Urothelium cell line (cell line): ENCODE results near the gene TYW1B.
A peak's percentile ranks its signal among the peaks of the same experiment; 100 is the strongest.
"Not testable (repeated sequence)": the region's sequence is repeated elsewhere in the genome, so short reads cannot be mapped to it uniquely, and the experiment has no call there.

Source experiments
- DNase-seq: peaks from one replicate; pipeline ENCODE4 v3.0.0; 2011; ENCODE audit warnings: low spot score, mixed read lengths
- FAIRE-seq: peaks from 2 replicates; lab custom pipeline; 2011; peaks lifted over from hg19 to GRCh38; lab: Jason Lieb, UNC

TYW1B gene

GRCh38 chr7:72587267-72587666 lies 240.7 kb downstream of the TYW1B start:
- FAIRE-seq, DNase-seq: not testable (repeated sequence)

DNA sequence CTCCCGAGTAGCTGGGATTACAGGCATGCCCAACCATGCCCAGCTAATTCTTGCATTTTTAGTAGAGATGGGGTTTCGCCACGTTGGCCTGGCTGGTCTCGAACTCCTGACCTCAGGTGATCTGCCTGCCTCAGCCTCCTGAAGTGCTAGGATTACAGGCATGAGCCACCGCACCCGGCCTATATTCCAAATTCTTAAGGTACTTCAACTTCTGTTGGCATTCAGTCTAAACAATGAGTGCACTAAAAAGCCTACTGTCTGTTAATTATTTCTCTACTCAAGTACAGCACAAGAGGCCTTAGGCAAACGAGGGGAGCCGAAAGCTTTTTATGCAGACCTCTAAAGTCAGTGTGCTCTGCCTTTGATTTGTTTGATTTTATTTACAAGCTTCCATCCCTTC lies 243.4 kb downstream of the TYW1B start:
- DNase-seq, FAIRE-seq: not testable (repeated sequence)

DNA sequence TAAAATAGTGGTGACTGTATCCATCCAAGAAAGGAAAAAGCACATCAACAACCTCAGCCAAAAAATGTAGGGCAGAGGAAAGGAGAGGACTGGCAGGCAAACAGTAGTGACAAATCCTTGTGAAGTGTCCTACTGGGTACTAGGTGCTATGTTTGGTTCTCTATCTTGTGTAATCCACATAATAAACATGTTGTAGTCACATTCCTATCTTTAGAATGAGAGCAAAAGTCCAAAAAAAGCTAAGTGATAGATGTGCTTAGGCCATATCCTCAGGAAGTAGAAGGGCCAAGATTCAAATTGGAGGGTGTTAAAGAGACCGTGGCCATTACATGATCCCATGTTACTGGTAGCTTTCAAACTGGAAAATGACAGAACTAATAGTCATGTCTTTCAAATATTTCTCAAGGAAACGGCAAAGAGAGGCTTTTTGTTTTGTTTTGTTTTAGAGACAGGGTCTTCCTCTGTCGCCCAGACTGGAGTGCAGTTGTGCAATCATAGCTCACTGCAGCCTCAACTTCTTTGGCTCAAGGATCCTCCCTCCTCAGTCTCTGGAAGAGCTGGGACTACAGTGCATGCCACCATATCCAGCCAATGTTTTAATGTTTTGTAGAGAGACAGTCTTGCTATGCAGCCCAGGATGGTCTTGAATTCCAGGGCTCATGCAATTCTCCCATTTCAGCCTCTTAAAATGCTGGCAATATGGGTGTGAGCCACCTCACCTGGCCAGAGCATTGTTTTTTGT lies 244.2 kb downstream of the TYW1B start:
- not testable (repeated sequence) for DNase-seq, FAIRE-seq

GRCh38 chr7:72580142-72580770 lies 247.7 kb downstream of the TYW1B start:
- DNase-seq, FAIRE-seq: not testable (repeated sequence)

DNA sequence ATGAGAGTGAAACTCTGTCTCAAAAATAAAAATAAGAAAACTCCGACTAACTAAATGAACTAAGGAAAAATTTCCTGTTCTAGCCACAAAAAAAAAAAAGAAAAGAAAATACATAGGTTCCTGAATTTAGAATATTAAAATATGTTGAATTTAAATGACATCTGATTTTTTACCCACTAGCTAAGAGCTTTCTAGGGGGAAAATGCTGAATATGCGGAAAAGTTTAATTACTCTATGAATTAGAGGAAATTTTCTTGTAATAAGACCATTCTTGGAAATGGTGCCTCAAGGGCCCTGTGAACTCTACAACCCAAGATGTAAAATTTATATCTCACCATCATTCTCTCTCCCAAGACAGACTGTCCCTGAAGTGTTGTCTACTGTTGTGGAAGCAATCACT lies 250.9 kb downstream of the TYW1B start:
- FAIRE-seq (no peak), DNase-seq (no peak)

DNA sequence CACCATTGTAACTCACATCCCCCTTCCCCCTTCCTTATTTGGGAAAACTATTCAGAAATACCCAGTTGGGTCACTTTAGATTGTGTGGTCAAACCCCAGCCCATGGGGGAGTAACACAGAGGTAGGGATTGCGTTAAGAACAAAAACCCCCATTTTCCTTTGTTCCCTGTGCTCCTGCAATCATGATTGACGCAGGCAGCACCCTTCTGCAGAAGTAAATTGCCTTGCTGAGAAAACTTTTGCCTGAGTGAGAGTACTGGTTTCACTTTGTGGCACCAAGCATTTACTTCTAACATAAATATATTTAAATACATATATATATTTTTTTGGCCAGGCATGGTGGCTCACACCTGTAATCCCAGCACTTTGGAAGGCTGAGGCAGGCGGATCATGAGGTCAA lies 266.0 kb downstream of the TYW1B start:
- not testable (repeated sequence) for DNase-seq, FAIRE-seq

DNA sequence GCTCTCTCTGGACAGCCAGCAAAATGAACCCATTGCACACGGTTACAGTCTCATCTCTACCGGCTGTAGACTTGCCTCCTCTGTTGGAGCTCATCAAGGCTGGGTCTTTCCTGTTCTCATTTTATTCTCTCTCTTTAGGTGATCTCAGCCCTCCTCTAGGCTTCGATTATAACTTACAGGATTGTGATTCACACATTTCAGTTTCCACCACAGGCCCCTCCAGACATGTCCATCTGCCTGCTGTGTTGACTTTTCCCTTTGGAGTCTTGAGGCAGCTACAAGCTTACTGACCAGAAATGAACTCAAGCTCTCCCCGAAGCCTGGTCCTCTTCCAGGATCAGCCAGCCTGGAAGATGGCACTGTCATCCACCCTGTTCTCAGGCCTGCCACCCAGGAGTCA lies 268.5 kb downstream of the TYW1B start:
- DNase-seq, FAIRE-seq: not testable (repeated sequence)

- not testable (repeated sequence) for DNase-seq, FAIRE-seq
These were observed 271.3 kb downstream of the TYW1B start for GRCh38 chr7:72556733-72557132.

DNA sequence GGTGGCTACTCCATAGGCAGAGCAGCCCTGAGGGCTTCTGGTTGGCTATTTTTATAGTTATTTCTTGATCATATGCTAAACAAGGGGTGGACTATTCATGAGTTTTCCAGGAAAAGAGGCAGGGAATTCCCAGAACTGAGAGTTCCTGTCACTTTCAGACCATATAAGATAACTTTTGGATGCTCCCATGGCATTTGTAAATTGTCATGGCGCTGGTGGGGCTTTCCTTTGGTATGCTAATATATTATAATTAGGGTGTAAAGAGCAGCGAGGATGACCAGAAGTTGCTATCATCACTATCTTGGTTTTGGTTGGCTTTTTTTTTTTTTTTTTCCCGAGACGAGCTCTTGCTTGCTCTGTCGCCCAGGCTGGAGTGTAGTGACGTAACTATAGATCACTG lies 272.8 kb downstream of the TYW1B start:
- FAIRE-seq, DNase-seq: not testable (repeated sequence)

DNA sequence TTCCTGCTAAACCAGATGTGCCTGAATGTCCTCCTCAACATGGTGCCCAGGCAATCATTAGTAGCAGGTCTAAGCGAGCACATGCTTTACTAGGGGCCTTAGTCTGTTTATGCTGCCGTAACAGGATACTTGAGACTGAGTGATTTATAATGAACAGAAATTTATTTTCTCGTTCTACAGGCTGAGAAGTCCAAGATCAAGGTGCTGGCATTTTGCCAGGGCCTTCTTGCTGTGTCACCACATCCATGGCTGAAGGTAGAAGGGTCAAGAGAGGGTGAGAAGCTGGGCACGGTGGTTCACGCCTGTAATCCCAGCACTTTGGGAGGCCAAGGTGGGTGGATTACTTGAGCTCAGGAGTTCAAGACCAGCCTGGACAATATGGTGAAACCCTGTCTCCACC lies 273.6 kb downstream of the TYW1B start:
- FAIRE-seq, result not testable (repeated sequence)

DNA sequence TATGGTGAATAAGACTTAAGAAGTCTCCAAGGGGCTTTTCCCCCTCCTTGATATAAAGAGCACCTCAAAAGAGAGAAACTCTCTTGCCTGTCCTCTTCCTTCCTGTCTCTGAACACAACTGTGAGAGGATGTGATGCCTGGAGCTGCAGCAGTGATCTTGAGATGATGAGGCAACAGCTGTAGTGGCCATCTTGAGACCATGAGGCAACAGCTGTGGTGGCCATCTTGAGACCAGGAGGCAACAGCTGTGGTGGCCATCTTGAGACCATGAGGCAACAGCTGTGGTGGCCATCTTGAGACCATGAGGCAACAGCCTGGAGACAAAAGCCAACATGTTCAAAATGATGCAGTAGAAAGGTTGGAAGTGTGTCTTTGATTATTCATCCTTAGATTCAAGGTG lies 277.5 kb downstream of the TYW1B start:
- FAIRE-seq, DNase-seq: not testable (repeated sequence)

More for the DNA sequence above, 273.6 kb downstream of the TYW1B start:
- not testable (repeated sequence) for DNase-seq

DNA sequence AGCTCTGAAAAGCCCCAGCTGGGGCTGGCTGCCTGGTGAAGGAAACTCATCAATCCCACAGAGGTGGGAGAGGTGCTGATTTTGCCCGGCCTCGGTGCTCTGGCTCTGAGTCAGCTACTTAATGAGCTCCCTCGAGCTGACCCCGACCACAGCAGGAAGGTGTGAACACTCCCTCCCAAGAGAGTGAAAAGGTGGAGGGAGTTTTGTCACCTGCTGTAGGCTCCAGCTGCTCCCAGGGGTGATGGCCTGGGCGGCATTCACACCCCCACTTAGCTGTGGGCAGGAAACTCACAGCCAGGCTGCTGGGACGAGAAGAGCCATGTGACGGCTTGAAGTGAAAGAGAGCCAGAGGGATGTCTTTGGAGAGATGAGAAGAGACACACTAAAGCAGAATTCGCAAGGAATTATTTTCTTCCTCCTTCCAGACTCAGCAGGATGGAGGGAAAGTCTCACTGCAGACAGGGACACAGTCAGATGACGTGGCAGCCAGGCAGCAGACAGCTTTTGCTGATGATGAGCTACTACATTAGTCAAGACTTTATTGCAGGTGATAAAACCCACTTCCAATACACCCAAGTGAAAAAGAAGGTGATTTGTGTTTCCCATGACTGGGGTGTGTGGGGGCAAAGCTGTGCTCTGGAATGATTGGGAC lies 281.3 kb downstream of the TYW1B start:
- DNase-seq, result not testable (repeated sequence)

GRCh38 chr7:72544531-72544930 lies 283.5 kb downstream of the TYW1B start:
- not testable (repeated sequence) for DNase-seq, FAIRE-seq

More for the DNA sequence above, 281.3 kb downstream of the TYW1B start:
- FAIRE-seq, result peak; percentile 35

DNA sequence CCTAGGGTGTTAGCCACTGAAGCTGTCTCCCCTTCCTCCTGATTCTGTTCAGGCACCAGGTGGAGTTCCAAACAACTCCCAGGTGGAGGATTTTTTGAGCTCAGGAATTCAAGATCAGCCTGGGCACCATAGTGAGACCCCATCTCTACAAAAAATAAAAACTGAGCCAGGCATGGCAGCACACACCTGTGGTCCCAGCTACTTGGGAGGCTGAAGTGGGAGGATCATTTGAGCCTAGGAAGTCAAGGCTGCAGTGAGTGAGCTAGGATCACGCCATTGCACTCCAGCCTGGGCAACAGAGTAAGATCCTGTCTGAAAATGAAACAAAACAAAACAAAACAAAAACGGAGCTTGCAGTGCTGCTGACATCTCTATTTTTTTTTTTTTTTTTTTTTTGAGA lies 287.1 kb downstream of the TYW1B start:
- FAIRE-seq, result no peak
- DNase-seq, result no peak

- FAIRE-seq (no peak), DNase-seq (no peak)
These were observed 287.8 kb downstream of the TYW1B start for GRCh38 chr7:72540106-72540611.

DNA sequence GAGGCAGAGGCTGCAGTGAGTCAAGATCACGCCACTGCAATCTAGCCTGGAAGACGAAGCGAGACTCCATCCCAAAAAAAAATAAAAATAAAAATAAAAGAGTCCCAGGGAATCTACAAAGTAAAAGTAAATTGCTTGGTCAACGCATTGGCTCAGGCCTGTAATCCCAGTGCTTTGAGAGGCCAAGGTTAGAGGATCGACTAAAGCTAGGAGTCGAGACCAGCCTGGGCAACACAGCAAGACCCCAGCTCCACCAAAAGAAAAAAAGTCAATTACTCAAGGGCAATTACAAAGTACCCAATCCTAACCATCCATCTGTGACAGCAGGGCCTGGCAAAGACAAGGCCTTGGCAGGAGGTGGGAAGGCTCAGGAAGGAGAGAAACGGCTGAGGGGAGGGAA lies 288.3 kb downstream of the TYW1B start:
- no peak for FAIRE-seq
- no peak for DNase-seq

DNA sequence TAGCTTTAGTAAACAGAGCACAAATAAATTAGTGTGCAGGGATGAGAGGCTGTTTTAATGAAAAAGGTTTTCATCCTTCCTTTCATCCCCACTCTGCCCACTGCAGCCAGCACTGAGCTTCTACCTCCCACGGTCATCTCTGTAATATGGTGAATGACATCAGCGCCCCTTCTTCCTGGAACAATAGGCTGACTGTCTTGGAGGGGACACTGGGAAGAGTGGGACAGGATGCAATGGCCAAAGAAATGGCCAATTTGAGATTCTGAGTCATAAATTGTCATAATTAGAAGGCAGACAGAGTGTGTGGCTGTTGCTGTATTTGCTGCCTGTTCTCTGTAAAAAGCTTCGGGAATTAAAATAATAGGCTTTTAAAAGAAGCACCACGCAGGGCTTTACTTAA lies 289.1 kb downstream of the TYW1B start:
- no peak for FAIRE-seq

DNA sequence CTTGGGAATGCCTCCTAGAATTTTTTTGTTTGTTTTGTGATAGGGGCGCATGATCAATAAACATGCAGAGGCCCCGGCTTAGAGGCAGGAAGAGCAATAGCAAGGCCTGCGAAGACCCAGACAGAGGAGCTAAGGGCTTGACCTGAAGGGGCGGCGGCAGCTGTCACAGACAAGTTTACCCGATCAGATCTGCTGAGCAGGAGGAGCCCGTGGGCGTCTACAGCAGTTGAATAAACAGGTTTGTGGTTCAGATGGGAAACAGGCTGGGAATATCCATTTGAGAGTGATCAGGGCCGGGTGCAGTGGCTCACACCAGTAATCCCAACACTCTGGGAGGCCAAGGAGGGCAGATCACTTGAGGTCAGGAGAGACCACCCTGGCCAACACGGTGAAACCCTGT lies 289.9 kb downstream of the TYW1B start:
- FAIRE-seq (no peak), DNase-seq (no peak)

More for the DNA sequence above, 289.1 kb downstream of the TYW1B start:
- peak; percentile 52 for DNase-seq

GRCh38 chr7:72536038-72536437 lies 292.0 kb downstream of the TYW1B start:
- not testable (repeated sequence) for FAIRE-seq, DNase-seq

- not testable (repeated sequence) for FAIRE-seq, DNase-seq
These were observed 297.0 kb downstream of the TYW1B start for GRCh38 chr7:72531048-72531447.
